Subcutaneous adipose tissue (tissue), 4 donors: ENCODE data around the gene ETFA. TPM values are rescaled to one million over a fixed set of nuclear protein-coding genes. Genes with fewer than 3 reads are reported as not detected.

Experiments used
- CTCF ChIP-seq: fragments of 450-650 bp; IDR thresholded peaks from one replicate; pipeline ENCODE4 v1.5.1; 2016; ENCODE audit warnings: low read depth, mild to moderate bottlenecking, control low read depth, antibody characterized with exemption, moderate library complexity
- total RNA-seq, 4 donors: library from RNA; depleted of rRNA; stranded (reverse); fragments of >200 nt; gene quantifications; one replicate each; pipeline ENCODE4 v1.1.0, GENCODE V29; 2016

The ETFA gene
- total RNA-seq, 4 donors from 2014 or later: 148 to 186 (median 157) TPM

- TF ChIP-seq CTCF: no peak
Observed at GRCh38 chr15:76343313-76343996, 32.2 kb upstream of the ETFA start.

- TF ChIP-seq CTCF: no peak
Observed at GRCh38 chr15:76342382-76343201, 31.3 kb upstream of the ETFA start.

- TF ChIP-seq CTCF: no peak
Observed at GRCh38 chr15:76342058-76342381, 30.8 kb upstream of the ETFA start.

- no peak for TF ChIP-seq CTCF
Observed at GRCh38 chr15:76341366-76342057, 30.2 kb upstream of the ETFA start.

GRCh38 chr15:76340803-76341365 lies 29.6 kb upstream of the ETFA start:
- TF ChIP-seq CTCF: no peak

GRCh38 chr15:76340198-76340802 lies 29.0 kb upstream of the ETFA start:
- no peak for TF ChIP-seq CTCF
